ENCODE results near the gene ZNF444. TPM values are rescaled to one million over a fixed set of nuclear protein-coding genes. Genes with fewer than 3 reads are reported as not detected.

Gene ZNF444
- total RNA-seq, 1 experiment from 2014 or later: 92.2 TPM

GRCh38 chr19:56138069-56138468, 3.0 kb upstream of the ZNF444 start:
- BruUV-seq (replicated peaks): no TSS peak
- H3K36me3 Mint-ChIP-seq (ENCODE audit: insufficient read depth, unreplicated experiment): peaks cover 31% of the 10 kb centered on the region
- H3K27ac Mint-ChIP-seq (ENCODE audit: unreplicated experiment): no peak overlapping the region
- Histone ChIP-seq H3K27me3 (replicated peaks; ENCODE audit: control insufficient read depth, insufficient read depth, low read length) (no peaks in the 10 kb centered on the region), H3K4me1 (peaks cover 19% of the 10 kb centered on the region), H3K36me3 (ENCODE audit: control insufficient read depth, insufficient read depth, low read length) (no peaks in the 10 kb centered on the region), H3K9me3 (no peaks in the 10 kb centered on the region), H3K4me3 (ENCODE audit: low read depth, low read length) (no peak overlapping the region)
- H3K4me3 Mint-ChIP-seq (ENCODE audit: unreplicated experiment): no peak overlapping the region
- CTCF ChIA-PET: no interaction called here
- H3K27me3 Mint-ChIP-seq (ENCODE audit: insufficient read depth, unreplicated experiment): no peaks in the 10 kb centered on the region
- no peaks in the 10 kb centered on the region for H3K9me3 Mint-ChIP-seq (ENCODE audit: unreplicated experiment)
- no peak for TF ChIP-seq CTCF (IDR thresholded peaks at IDR 0.05; ENCODE audit: insufficient read depth in 1 of 2, low read depth in 1 of 2, low read length in 1 of 2, severe bottlenecking in 1 of 2, unreplicated experiment in 1 of 2)
- H3K4me1 Mint-ChIP-seq (ENCODE audit: low read depth, unreplicated experiment): peaks cover 31% of the 10 kb centered on the region
- DNase-seq: no peak
- POLR2A ChIA-PET: no interaction called here
- intact Hi-C loops (cut with micrococcal nuclease; ENCODE audit: unreplicated experiment): no loop called here

GRCh38 chr19:56139847-56140582, 1.1 kb upstream of the ZNF444 start:
- no peak for DNase-seq
- H3K4me3 ChIP-seq (ENCODE audit: low read depth, low read length): peak overlapping the region; percentile 70
- peak overlapping the region; percentile 97 for H3K27ac Mint-ChIP-seq (ENCODE audit: unreplicated experiment)
- CTCF ChIA-PET: interaction anchor here (1.5 kb wide), 1 partner anchor 74 kb away, joined by 4 read pairs; no protein-coding TSS in a partner anchor
- peaks cover 36% of the 10 kb centered on the region for H3K4me1 Mint-ChIP-seq (ENCODE audit: low read depth, unreplicated experiment)
- intact Hi-C loops (cut with micrococcal nuclease; ENCODE audit: unreplicated experiment): loop anchor here (1.0 to 10.0 kb wide), 3 partner anchors 8 to 1678 kb away; partner anchors contain the start of genes LENG9 and U2AF2
- POLR2A ChIA-PET: no interaction called here
- BruUV-seq (replicated peaks): TSS peak; percentile 66
- no peaks in the 10 kb centered on the region for H3K9me3 Mint-ChIP-seq (ENCODE audit: unreplicated experiment)
- H3K9me3 ChIP-seq: no peaks in the 10 kb centered on the region
- H3K4me1 ChIP-seq: peaks cover 21% of the 10 kb centered on the region
- peak overlapping the region; percentile 87 for H3K4me3 Mint-ChIP-seq (ENCODE audit: unreplicated experiment)
- H3K27me3 ChIP-seq (replicated peaks; ENCODE audit: control insufficient read depth, insufficient read depth, low read length): no peaks in the 10 kb centered on the region
- H3K36me3 ChIP-seq (ENCODE audit: control insufficient read depth, insufficient read depth, low read length): no peaks in the 10 kb centered on the region; the same call in 1 of the 2 replicates
- H3K36me3 Mint-ChIP-seq (ENCODE audit: insufficient read depth, unreplicated experiment): peaks cover 31% of the 10 kb centered on the region
- TF ChIP-seq CTCF (IDR thresholded peaks at IDR 0.05; ENCODE audit: insufficient read depth in 1 of 2, low read depth in 1 of 2, low read length in 1 of 2, severe bottlenecking in 1 of 2, unreplicated experiment in 1 of 2): no peak
- H3K27me3 Mint-ChIP-seq (ENCODE audit: insufficient read depth, unreplicated experiment): no peaks in the 10 kb centered on the region

- TF ChIP-seq CTCF (IDR thresholded peaks at IDR 0.05; ENCODE audit: insufficient read depth in 1 of 2, low read depth in 1 of 2, low read length in 1 of 2, severe bottlenecking in 1 of 2, unreplicated experiment in 1 of 2): no peak
- Mint-ChIP-seq H3K4me1 (ENCODE audit: low read depth, unreplicated experiment) (peaks cover 36% of the 10 kb centered on the region), H3K9me3 (ENCODE audit: unreplicated experiment) (no peaks in the 10 kb centered on the region), H3K4me3 (ENCODE audit: unreplicated experiment) (peak overlapping the region; percentile 87), H3K36me3 (ENCODE audit: insufficient read depth, unreplicated experiment) (peaks cover 39% of the 10 kb centered on the region), H3K27ac (ENCODE audit: unreplicated experiment) (peak overlapping the region; percentile 97), H3K27me3 (ENCODE audit: insufficient read depth, unreplicated experiment) (no peaks in the 10 kb centered on the region)
- CTCF ChIA-PET: interaction anchor here (0.7 to 1.5 kb wide), 3 partner anchors 61 to 192 kb away, joined by 4 to 10 read pairs (median 4); no protein-coding TSS in a partner anchor
- no TSS peak for BruUV-seq (replicated peaks)
- peak overlapping the region; percentile 70 for H3K4me3 ChIP-seq (ENCODE audit: low read depth, low read length)
- H3K4me1 ChIP-seq: peaks cover 21% of the 10 kb centered on the region
- intact Hi-C loops (cut with micrococcal nuclease; ENCODE audit: unreplicated experiment): loop anchor here (1.0 to 10.0 kb wide), 4 partner anchors 20 to 1679 kb away; partner anchors contain the start of genes LENG9, U2AF2, ZNF787 and ZSCAN5A
- peak in 1 of 2 experiments; percentile 61 for DNase-seq
- POLR2A ChIA-PET: interaction anchor here (0.5 to 1.9 kb wide), 8 partner anchors 9 to 192 kb away, joined by 3 to 13 read pairs (median 8); partner anchors contain the start of genes ZNF787 and ZSCAN5A
- no peaks in the 10 kb centered on the region for H3K9me3 ChIP-seq
- H3K27me3 ChIP-seq (replicated peaks; ENCODE audit: control insufficient read depth, insufficient read depth, low read length): no peaks in the 10 kb centered on the region
- H3K36me3 ChIP-seq (ENCODE audit: control insufficient read depth, insufficient read depth, low read length): peaks cover 2% of the 10 kb centered on the region
These were observed 418 bp downstream of the ZNF444 start for GRCh38 chr19:56141417-56141993.

All from Caco-2 (cell line).